Muscle of leg (tissue), 11 donors: ENCODE measurements around the gene SCNN1B. TPM values are rescaled to one million over a fixed set of nuclear protein-coding genes. Genes with fewer than 3 reads are reported as not detected.

ENCODE experiments used
- DNase-seq: peaks from one replicate; pipeline ENCODE4 v3.0.0; 2013
- H3K27ac ChIP-seq: one replicate; pipeline ENCODE4 v1.5.1; 2013; ENCODE audit warnings: mild to moderate bottlenecking, low read length, control low read depth
- H3K27me3 ChIP-seq: one replicate; pipeline ENCODE4 v1.6.1; 2013; ENCODE audit warnings: low read length; ENCODE audit not compliant: control insufficient read depth, insufficient read depth
- H3K36me3 ChIP-seq: one replicate; pipeline ENCODE4 v1.6.1; 2013; ENCODE audit warnings: low read length; ENCODE audit not compliant: control insufficient read depth, insufficient read depth
- H3K4me1 ChIP-seq: one replicate; pipeline ENCODE4 v1.6.1; 2013; ENCODE audit warnings: low read length; ENCODE audit not compliant: control insufficient read depth, insufficient read depth
- H3K4me3 ChIP-seq: one replicate; pipeline ENCODE4 v1.5.1; 2013; ENCODE audit warnings: low read length, control low read depth
- H3K9me3 ChIP-seq: replicated peaks from 2 replicates; pipeline ENCODE4 v1.6.1; 2013; ENCODE audit warnings: low read depth, low read length; ENCODE audit not compliant: control insufficient read depth
- WGBS: methylation state at CpG from one replicate; pipeline ENCODE4 v1.1.5; 2013; ENCODE audit warnings: missing lambda C conversion rate; ENCODE audit not compliant: insufficient coverage; 5-methylcytosine and 5-hydroxymethylcytosine counted together
- polyA plus RNA-seq, 8 donors: library from polyadenylated mRNA; unstranded; fragments of 120-200 nt; gene quantifications; one replicate each; pipeline versions ENCODE4 v1.2.1 to v1.2.3, GENCODE V29; 2013; ENCODE audit warnings: inconsistent platforms in 1 of 8, low replicate concordance in 1 of 8; ENCODE audit not compliant: insufficient read length in 8 of 8, insufficient read depth in 1 of 8
- total RNA-seq: library from RNA; stranded (reverse); fragments of 120-200 nt; gene quantifications from one replicate; pipeline ENCODE4 v1.2.4, GENCODE V29; 2013

SCNN1B gene
- total and polyA plus RNA-seq, 9 donors = 0.04 to 0.68 (median 0.16) TPM; not detected in 3

GRCh38 chr16:23318639-23319038 is 16.5 kb downstream of the SCNN1B start:
- 77% methylated on average over 2 of the region's 2 CpGs for WGBS
- no peaks in the 10 kb centered on the region for H3K9me3 ChIP-seq
- no peak for DNase-seq
- H3K4me1 ChIP-seq = no peaks in the 10 kb centered on the region
- no peaks in the 10 kb centered on the region for H3K27me3 ChIP-seq
- no peak overlapping the region for H3K27ac ChIP-seq
- H3K36me3 ChIP-seq = no peaks in the 10 kb centered on the region
- H3K4me3 ChIP-seq = no peak overlapping the region

GRCh38 chr16:23319861-23320615 is 17.9 kb downstream of the SCNN1B start:
- Histone ChIP-seq H3K36me3 (no peaks in the 10 kb centered on the region), H3K27me3 (no peaks in the 10 kb centered on the region), H3K27ac (no peak overlapping the region), H3K9me3 (no peaks in the 10 kb centered on the region), H3K4me3 (no peak overlapping the region), H3K4me1 (no peaks in the 10 kb centered on the region)
- WGBS = 72% methylated on average over 14 of the region's 15 CpGs
- no peak for DNase-seq

- no peak overlapping the region for H3K27ac ChIP-seq
- WGBS = 96% methylated on average over 3 of the region's 7 CpGs
- H3K27me3 ChIP-seq = no peaks in the 10 kb centered on the region
- H3K4me1 ChIP-seq = no peaks in the 10 kb centered on the region
- no peak overlapping the region for H3K4me3 ChIP-seq
- DNase-seq = no peak
- no peaks in the 10 kb centered on the region for H3K36me3 ChIP-seq
- no peaks in the 10 kb centered on the region for H3K9me3 ChIP-seq
Measured at GRCh38 chr16:23320693-23321092, 18.6 kb downstream of the SCNN1B start.

- H3K36me3 ChIP-seq = no peaks in the 10 kb centered on the region
- H3K27ac ChIP-seq = no peak overlapping the region
- no peaks in the 10 kb centered on the region for H3K4me1 ChIP-seq
- no peaks in the 10 kb centered on the region for H3K9me3 ChIP-seq
- no peak overlapping the region for H3K4me3 ChIP-seq
- H3K27me3 ChIP-seq = no peaks in the 10 kb centered on the region
- no peak for DNase-seq
- WGBS = 86% methylated on average over 13 of the region's 14 CpGs
Measured at GRCh38 chr16:23321206-23321875, 19.2 kb downstream of the SCNN1B start.

GRCh38 chr16:23323224-23324030 is 21.3 kb downstream of the SCNN1B start:
- no peak for DNase-seq
- H3K4me3 ChIP-seq = no peak overlapping the region
- no peaks in the 10 kb centered on the region for H3K4me1 ChIP-seq
- no CpG with 5 or more reads among the region's 1 CpG for WGBS
- H3K36me3 ChIP-seq = no peaks in the 10 kb centered on the region
- no peaks in the 10 kb centered on the region for H3K27me3 ChIP-seq
- H3K27ac ChIP-seq = no peak overlapping the region
- H3K9me3 ChIP-seq = no peaks in the 10 kb centered on the region

GRCh38 chr16:23324727-23325126 is 22.6 kb downstream of the SCNN1B start:
- Histone ChIP-seq H3K36me3 (no peaks in the 10 kb centered on the region), H3K27ac (no peak overlapping the region)
- peak; percentile 5 for DNase-seq

GRCh38 chr16:23327836-23328235 is 25.7 kb downstream of the SCNN1B start:
- no peak for DNase-seq
- H3K4me3 ChIP-seq = no peak overlapping the region
- no peaks in the 10 kb centered on the region for H3K27me3 ChIP-seq
- H3K27ac ChIP-seq = no peak overlapping the region
- no peaks in the 10 kb centered on the region for H3K4me1 ChIP-seq
- 73% methylated on average over 3 of the region's 4 CpGs for WGBS
- H3K9me3 ChIP-seq = no peaks in the 10 kb centered on the region
- no peaks in the 10 kb centered on the region for H3K36me3 ChIP-seq

More at GRCh38 chr16:23324727-23325126, 22.6 kb downstream of the SCNN1B start:
- WGBS = 40% methylated on average over 1 of the region's 1 CpG
- no peaks in the 10 kb centered on the region for H3K4me1 ChIP-seq
- no peak overlapping the region for H3K4me3 ChIP-seq
- H3K27me3 ChIP-seq = no peaks in the 10 kb centered on the region
- H3K9me3 ChIP-seq = no peaks in the 10 kb centered on the region

- no peak for DNase-seq
Measured at GRCh38 chr16:23330161-23330560, 28.1 kb downstream of the SCNN1B start.

GRCh38 chr16:23330583-23331249 is 28.6 kb downstream of the SCNN1B start:
- 78% methylated on average over 9 of the region's 11 CpGs for WGBS
- Histone ChIP-seq H3K27me3 (no peaks in the 10 kb centered on the region), H3K9me3 (no peaks in the 10 kb centered on the region), H3K4me1 (no peaks in the 10 kb centered on the region), H3K27ac (no peak overlapping the region), H3K4me3 (no peak overlapping the region), H3K36me3 (no peaks in the 10 kb centered on the region)
- no peak for DNase-seq

More at GRCh38 chr16:23330161-23330560, 28.1 kb downstream of the SCNN1B start:
- H3K9me3 ChIP-seq = no peaks in the 10 kb centered on the region
- H3K27me3 ChIP-seq = no peaks in the 10 kb centered on the region
- WGBS = 67% methylated on average over 8 of the region's 8 CpGs
- H3K27ac ChIP-seq = no peak overlapping the region
- no peaks in the 10 kb centered on the region for H3K36me3 ChIP-seq
- H3K4me3 ChIP-seq = no peak overlapping the region
- no peaks in the 10 kb centered on the region for H3K4me1 ChIP-seq
